BE2C (cell line): ENCODE measurements around the gene KHSRP.

ENCODE experiments used
- DNase-seq: peaks from one replicate; pipeline ENCODE4 v3.0.0-alpha.2; 2020
- H3K27me3 ChIP-seq: fragments of 250-450 bp; sonication (Bioruptor Pico); 2 replicates; pipeline ENCODE4 v1.5.1; 2020; ENCODE audit warnings: mild to moderate bottlenecking
- H3K36me3 ChIP-seq: fragments of 250-450 bp; sonication (Bioruptor Pico); 2 replicates; pipeline ENCODE4 v1.5.1; 2020; ENCODE audit warnings: mild to moderate bottlenecking
- H3K4me1 ChIP-seq: fragments of 250-450 bp; sonication (Bioruptor Pico); 2 replicates; pipeline ENCODE4 v1.5.1; 2020
- H3K4me3 ChIP-seq: 2 replicates; pipeline ENCODE4 v1.5.1; 2011; ENCODE audit warnings: low read depth, low read length
- H3K9me3 ChIP-seq: fragments of 250-450 bp; sonication (Bioruptor Pico); 2 replicates; pipeline ENCODE4 v1.5.1; 2020
- TF ChIP-seq, protein P1 (sequence below): IDR thresholded peaks from 2 replicates; pipeline ENCODE4 v1.5.1; 2012; ENCODE audit warnings: mild to moderate bottlenecking, low read depth, low read length

KHSRP gene

GRCh38 chr19:6416658-6417405 lies 7.8 kb downstream of the KHSRP start:
- Histone ChIP-seq H3K36me3 (peaks cover 84% of the 10 kb centered on the region), H3K4me1 (no peaks in the 10 kb centered on the region), H3K9me3 (no peaks in the 10 kb centered on the region), H3K27me3 (no peaks in the 10 kb centered on the region), H3K4me3 (no peak overlapping the region)
- DNase-seq = no peak
- TF ChIP-seq, protein P1, sequence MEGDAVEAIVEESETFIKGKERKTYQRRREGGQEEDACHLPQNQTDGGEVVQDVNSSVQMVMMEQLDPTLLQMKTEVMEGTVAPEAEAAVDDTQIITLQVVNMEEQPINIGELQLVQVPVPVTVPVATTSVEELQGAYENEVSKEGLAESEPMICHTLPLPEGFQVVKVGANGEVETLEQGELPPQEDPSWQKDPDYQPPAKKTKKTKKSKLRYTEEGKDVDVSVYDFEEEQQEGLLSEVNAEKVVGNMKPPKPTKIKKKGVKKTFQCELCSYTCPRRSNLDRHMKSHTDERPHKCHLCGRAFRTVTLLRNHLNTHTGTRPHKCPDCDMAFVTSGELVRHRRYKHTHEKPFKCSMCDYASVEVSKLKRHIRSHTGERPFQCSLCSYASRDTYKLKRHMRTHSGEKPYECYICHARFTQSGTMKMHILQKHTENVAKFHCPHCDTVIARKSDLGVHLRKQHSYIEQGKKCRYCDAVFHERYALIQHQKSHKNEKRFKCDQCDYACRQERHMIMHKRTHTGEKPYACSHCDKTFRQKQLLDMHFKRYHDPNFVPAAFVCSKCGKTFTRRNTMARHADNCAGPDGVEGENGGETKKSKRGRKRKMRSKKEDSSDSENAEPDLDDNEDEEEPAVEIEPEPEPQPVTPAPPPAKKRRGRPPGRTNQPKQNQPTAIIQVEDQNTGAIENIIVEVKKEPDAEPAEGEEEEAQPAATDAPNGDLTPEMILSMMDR = no peak

- no peaks in the 10 kb centered on the region for H3K27me3 ChIP-seq
- TF ChIP-seq, protein P1 = no peak
- no peaks in the 10 kb centered on the region for H3K4me1 ChIP-seq
- peaks cover 72% of the 10 kb centered on the region for H3K36me3 ChIP-seq
- no peaks in the 10 kb centered on the region for H3K9me3 ChIP-seq
- DNase-seq = no peak
- no peak overlapping the region for H3K4me3 ChIP-seq
Observed at GRCh38 chr19:6415591-6416190, 8.9 kb downstream of the KHSRP start.

- H3K9me3 ChIP-seq = no peaks in the 10 kb centered on the region
- DNase-seq = no peak
- TF ChIP-seq, protein P1 = 0 out of 2 replicates have a peak, but pooled peaks have one; percentile 3
- H3K36me3 ChIP-seq = peaks cover 65% of the 10 kb centered on the region
- H3K4me1 ChIP-seq = no peaks in the 10 kb centered on the region
- H3K4me3 ChIP-seq = no peak overlapping the region
- H3K27me3 ChIP-seq = no peaks in the 10 kb centered on the region
Observed at GRCh38 chr19:6414793-6415590, 9.6 kb downstream of the KHSRP start.

DNA sequence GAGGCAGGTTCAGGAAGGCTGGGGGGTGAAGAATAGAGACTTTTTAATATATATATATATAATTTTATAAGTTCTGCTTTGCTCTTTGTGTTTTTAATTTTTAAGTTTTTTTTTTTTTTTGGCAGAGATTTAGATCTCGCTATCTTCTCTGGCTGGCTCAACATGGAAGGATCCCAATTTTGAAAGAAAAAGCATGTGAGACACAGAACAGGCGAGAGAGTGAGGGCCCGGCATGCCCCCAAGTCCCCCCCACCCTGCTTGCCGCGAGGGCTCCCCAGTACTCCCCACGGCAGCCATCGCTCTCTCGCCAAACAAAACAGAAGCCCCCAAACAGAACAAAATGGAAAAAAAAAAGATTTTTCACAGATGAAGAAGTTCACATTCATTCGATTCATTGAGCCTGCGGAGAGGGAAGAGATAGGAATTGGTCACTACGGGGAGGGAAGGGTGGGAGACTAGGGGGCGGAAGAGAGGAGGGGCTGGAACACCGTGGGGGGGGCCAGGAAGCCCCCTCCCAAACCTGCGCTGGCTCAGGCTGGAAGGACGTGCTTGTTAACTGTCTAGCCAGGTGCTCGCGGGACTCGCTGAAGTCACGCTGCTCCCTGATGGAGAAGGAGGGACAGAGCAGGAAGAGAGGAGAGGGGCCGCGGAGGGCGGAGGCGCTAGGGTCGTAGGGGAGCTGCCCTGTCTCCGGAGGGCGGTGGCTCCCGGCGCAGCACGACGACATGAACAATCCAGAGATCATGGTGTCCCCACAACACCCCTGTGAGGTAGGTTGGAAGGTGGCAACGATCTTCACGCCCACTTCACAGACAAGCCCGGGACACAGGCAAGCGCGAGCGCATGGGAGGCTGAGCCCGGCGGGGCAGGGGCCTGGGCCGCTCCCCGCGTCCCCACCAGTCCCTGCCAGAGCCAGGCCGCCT lies 10.6 kb downstream of the KHSRP start:
- Histone ChIP-seq H3K4me1 (no peaks in the 10 kb centered on the region), H3K36me3 (peaks cover 55% of the 10 kb centered on the region), H3K4me3 (no peak overlapping the region), H3K27me3 (no peaks in the 10 kb centered on the region), H3K9me3 (no peaks in the 10 kb centered on the region)
- DNase-seq = no peak
- TF ChIP-seq, protein P1 = no peak

DNA sequence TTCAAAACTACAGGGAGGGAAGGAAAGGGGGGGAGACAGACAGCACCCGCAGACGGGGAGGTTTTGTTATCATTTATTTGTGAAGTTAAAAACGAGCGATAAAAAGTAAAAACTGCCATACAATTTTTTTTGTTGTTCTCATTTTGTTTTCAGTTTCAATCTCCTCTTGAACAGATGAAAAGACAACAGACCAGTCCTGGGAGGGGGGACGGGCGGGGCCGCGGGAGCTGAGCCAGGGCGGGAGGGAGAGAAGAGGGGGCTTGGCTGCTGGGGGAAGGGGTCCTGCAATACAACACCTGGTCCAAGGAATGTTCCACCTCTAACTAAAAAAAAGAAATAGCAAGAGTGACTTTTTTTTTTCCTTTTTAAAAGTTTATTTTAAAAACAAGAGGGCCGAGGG lies 11.3 kb downstream of the KHSRP start:
- Histone ChIP-seq H3K27me3 (no peaks in the 10 kb centered on the region), H3K4me3 (no peak overlapping the region), H3K9me3 (no peaks in the 10 kb centered on the region), H3K4me1 (no peaks in the 10 kb centered on the region), H3K36me3 (peaks cover 48% of the 10 kb centered on the region)
- TF ChIP-seq, protein P1 = no peak
- DNase-seq = no peak
